ENCODE measurements around the gene WDR27.

GRCh38 chr6:169741344-169741743 is 39.5 kb upstream of the WDR27 start:
- no peak for TF ChIP-seq CTCF (IDR thresholded peaks at IDR 0.05)
- no peak for TF ChIP-seq POLR2AphosphoS5 (IDR thresholded peaks at IDR 0.05)

Measured in sigmoid colon (tissue), 4 donors.